HEK293 (cell line): ENCODE results near the gene ANO2.
"Not testable (repeated sequence)": the region's sequence is repeated elsewhere in the genome, so short reads cannot be mapped to it uniquely, and the experiment has no call there.

ENCODE experiments used
- CTCF ChIA-PET: fragments of 350-600 bp; formaldehyde crosslinking; extraction: SDS; loops from one replicate; lab custom pipeline; 2021; ENCODE audit warnings: antibody characterized with exemption; lab: Yijun Ruan, JAX
- POLR2A ChIA-PET: fragments of 300-600 bp; formaldehyde crosslinking; extraction: SDS; loops from one replicate; lab custom pipeline; 2020; ENCODE audit warnings: antibody characterized with exemption, inconsistent platforms; lab: Yijun Ruan, JAX
- H3K27ac ChIP-seq: fragments of 200-500 bp; sonication (Bioruptor generic); 2 replicates; pipeline ENCODE4 v1.5.1; 2014; ENCODE audit warnings: low read depth, low read length, control low read depth, inconsistent platforms; ENCODE audit errors: extremely low read depth
- H3K36me3 ChIP-seq, 2 experiments: fragments of 200-500 bp in 1 of 2; sonication (Bioruptor generic) in 1 of 2; 1 replicate in 1 of 2; 2 replicates in 1 of 2; pipeline ENCODE4 v1.5.1; 2014 to 2017; ENCODE audit warnings: inconsistent platforms in 2 of 2, low read length in 2 of 2; ENCODE audit not compliant: control insufficient read depth in 2 of 2, insufficient read depth in 1 of 2
- H3K4me1 ChIP-seq: fragments of 200-500 bp; sonication (Bioruptor generic); 2 replicates; pipeline ENCODE4 v1.5.1; 2014; ENCODE audit warnings: mild to moderate bottlenecking, low read length, inconsistent platforms; ENCODE audit not compliant: control insufficient read depth, insufficient read depth
- H3K4me3 ChIP-seq: 2 replicates; pipeline ENCODE4 v1.5.1; 2011; ENCODE audit warnings: low read depth, mild to moderate bottlenecking, control low read depth, low read length, moderate library complexity
- H3K9me3 ChIP-seq: fragments of 200-500 bp; sonication (Bioruptor generic); 2 replicates; pipeline ENCODE4 v1.5.1; 2014; ENCODE audit warnings: low read depth, low read length, inconsistent platforms; ENCODE audit not compliant: control insufficient read depth, insufficient read depth
- BCL11A ChIP-seq: fragments of 450-650 bp; formaldehyde crosslinking; IDR thresholded peaks from 2 replicates; pipeline ENCODE4 v1.5.1; 2016; ENCODE audit warnings: low read depth, missing biosample characterization, missing genetic modification characterization
- BCL11B ChIP-seq: fragments of 450-650 bp; formaldehyde crosslinking; IDR thresholded peaks from 2 replicates; pipeline ENCODE4 v1.5.1; 2016; ENCODE audit warnings: low read depth, missing biosample characterization, missing genetic modification characterization
- KLF16 ChIP-seq: fragments of 450-650 bp; formaldehyde crosslinking; IDR thresholded peaks from 2 replicates; pipeline ENCODE4 v1.5.1; 2017; ENCODE audit warnings: missing biosample characterization, missing genetic modification characterization
- KLF7 ChIP-seq: fragments of 450-650 bp; formaldehyde crosslinking; IDR thresholded peaks from 2 replicates; pipeline ENCODE4 v1.5.1; 2016; ENCODE audit warnings: missing biosample characterization, missing genetic modification characterization, borderline replicate concordance
- PRDM1 ChIP-seq: fragments of 450-650 bp; formaldehyde crosslinking; IDR thresholded peaks from 2 replicates; pipeline ENCODE4; 2016; ENCODE audit warnings: missing biosample characterization, missing genetic modification characterization
- SCRT2 ChIP-seq: fragments of 450-650 bp; formaldehyde crosslinking; IDR thresholded peaks from 2 replicates; pipeline ENCODE4 v1.5.1; 2016; ENCODE audit warnings: missing biosample characterization, missing genetic modification characterization
- ZBTB20 ChIP-seq: fragments of 450-650 bp; formaldehyde crosslinking; IDR thresholded peaks from 2 replicates; pipeline ENCODE4 v1.5.1; 2016; ENCODE audit warnings: missing biosample characterization, missing genetic modification characterization
- ZNF112 ChIP-seq: fragments of 450-650 bp; formaldehyde crosslinking; IDR thresholded peaks from 2 replicates; pipeline ENCODE4 v1.5.0; 2017; ENCODE audit warnings: missing biosample characterization, missing genetic modification characterization
- ZNF175 ChIP-seq: fragments of 450-650 bp; formaldehyde crosslinking; IDR thresholded peaks from 2 replicates; pipeline ENCODE4 v1.5.1; 2016; ENCODE audit warnings: missing biosample characterization, missing genetic modification characterization
- ZNF2 ChIP-seq: fragments of 450-650 bp; formaldehyde crosslinking; IDR thresholded peaks from 2 replicates; pipeline ENCODE4 v1.5.1; 2016; ENCODE audit warnings: missing biosample characterization, missing genetic modification characterization
- ZNF248 ChIP-seq: fragments of 450-650 bp; formaldehyde crosslinking; IDR thresholded peaks from 2 replicates; pipeline ENCODE4 v1.5.1; 2017; ENCODE audit warnings: missing biosample characterization, missing genetic modification characterization
- ZNF302 ChIP-seq: fragments of 450-650 bp; formaldehyde crosslinking; IDR thresholded peaks from 2 replicates; pipeline ENCODE4 v1.5.1; 2016; ENCODE audit warnings: missing biosample characterization, missing genetic modification characterization, low read depth
- ZNF391 ChIP-seq: fragments of 450-650 bp; formaldehyde crosslinking; IDR thresholded peaks from 2 replicates; pipeline ENCODE4 v1.5.1; 2016; ENCODE audit warnings: low read depth, missing biosample characterization, missing genetic modification characterization, borderline replicate concordance
- ZNF394 ChIP-seq: fragments of 450-650 bp; formaldehyde crosslinking; IDR thresholded peaks from 2 replicates; pipeline ENCODE4 v1.5.1; 2016; ENCODE audit warnings: missing biosample characterization, missing genetic modification characterization, mild to moderate bottlenecking, moderate library complexity, borderline replicate concordance
- ZNF510 ChIP-seq: fragments of 450-650 bp; formaldehyde crosslinking; IDR thresholded peaks from 2 replicates; pipeline ENCODE4 v1.5.1; 2018; ENCODE audit warnings: mild to moderate bottlenecking, missing genetic modification characterization, missing biosample characterization; ENCODE audit not compliant: insufficient replicate concordance
- ZNF521 ChIP-seq: fragments of 450-650 bp; formaldehyde crosslinking; IDR thresholded peaks from 2 replicates; pipeline ENCODE4 v1.5.1; 2017; ENCODE audit warnings: missing biosample characterization, mild to moderate bottlenecking, missing genetic modification characterization
- ZNF561 ChIP-seq: fragments of 450-650 bp; IDR thresholded peaks from 2 replicates; pipeline ENCODE4 v1.5.1; 2018; ENCODE audit warnings: missing biosample characterization, missing genetic modification characterization, borderline replicate concordance
- ZNF585B ChIP-seq: fragments of 450-650 bp; formaldehyde crosslinking; IDR thresholded peaks from 2 replicates; pipeline ENCODE4 v1.5.1; 2016; ENCODE audit warnings: missing biosample characterization, missing genetic modification characterization
- ZNF670 ChIP-seq: fragments of 450-650 bp; formaldehyde crosslinking; IDR thresholded peaks from 2 replicates; pipeline ENCODE4 v1.5.1; 2016; ENCODE audit warnings: missing biosample characterization, missing genetic modification characterization, low read depth
- ZNF776 ChIP-seq: fragments of 450-650 bp; formaldehyde crosslinking; IDR thresholded peaks from 2 replicates; pipeline ENCODE4 v1.5.0; 2017; ENCODE audit warnings: missing biosample characterization, missing genetic modification characterization, borderline replicate concordance
- ZNF791 ChIP-seq: fragments of 450-650 bp; formaldehyde crosslinking; IDR thresholded peaks from 2 replicates; pipeline ENCODE4 v1.5.1; 2016; ENCODE audit warnings: missing biosample characterization, missing genetic modification characterization
- ZNF843 ChIP-seq: fragments of 450-650 bp; formaldehyde crosslinking; IDR thresholded peaks from 2 replicates; pipeline ENCODE4 v1.5.1; 2016; ENCODE audit warnings: missing biosample characterization, missing genetic modification characterization
- TF ChIP-seq, protein P1 (sequence below): fragments of 450-650 bp; formaldehyde crosslinking; IDR thresholded peaks from 2 replicates; pipeline ENCODE4 v1.5.1; 2016; ENCODE audit warnings: missing biosample characterization, missing genetic modification characterization
- TF ChIP-seq, protein P2 (sequence below): fragments of 450-650 bp; formaldehyde crosslinking; optimal IDR thresholded peaks from 2 replicates; pipeline ENCODE3; 2016; ENCODE audit warnings: missing biosample characterization, mild to moderate bottlenecking, missing genetic modification characterization
- TF ChIP-seq, protein P3 (sequence below): fragments of 450-650 bp; formaldehyde crosslinking; conservative IDR thresholded peaks from 2 replicates; pipeline ENCODE4 v1.5.1; 2016; ENCODE audit warnings: low read depth, missing biosample characterization, missing genetic modification characterization
- TF ChIP-seq, protein P4 (sequence below): fragments of 450-650 bp; formaldehyde crosslinking; IDR thresholded peaks from 2 replicates; pipeline ENCODE4 v1.5.1; 2016; ENCODE audit warnings: missing biosample characterization, missing genetic modification characterization

The ANO2 gene

DNA sequence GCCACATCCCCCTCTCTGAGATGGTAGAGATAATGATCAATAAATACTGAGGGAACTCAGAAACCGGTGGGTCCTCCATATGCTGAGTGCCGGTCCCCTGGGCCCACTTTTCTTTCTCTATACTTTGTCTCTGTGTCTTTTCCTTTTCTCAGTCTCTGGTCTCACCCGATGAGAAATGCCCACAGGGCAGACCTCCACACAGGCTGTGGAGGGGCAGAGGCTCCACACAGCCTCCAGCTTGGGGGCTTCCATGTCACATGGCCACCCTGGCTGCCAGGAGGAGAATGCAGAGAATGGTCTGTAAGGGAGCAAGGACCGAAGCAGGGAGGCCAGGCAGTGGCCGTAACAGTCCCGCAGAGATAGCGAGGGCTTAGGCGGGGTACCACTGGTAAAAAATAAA, 407.3 kb downstream of the ANO2 start:
- Histone ChIP-seq H3K4me3 (no peak overlapping the region), H3K36me3 (no peaks in the 10 kb centered on the region), H3K9me3 (no peaks in the 10 kb centered on the region), H3K4me1 (no peaks in the 10 kb centered on the region), H3K27ac (no peak overlapping the region)
- CTCF ChIA-PET: interaction anchor here (0.5 kb wide), 1 partner anchor 27 kb away, joined by 3 read pairs; no protein-coding TSS in a partner anchor
- TF ChIP-seq ZNF670 (tag by site-specific recombination) (no peak), ZNF302 (tag by site-specific recombination) (no peak), SCRT2 (tag by site-specific recombination) (no peak), ZNF248 (tag by site-specific recombination) (no peak), KLF7 (no peak), ZNF394 (tag by site-specific recombination) (no peak), PRDM1 (tag by site-specific recombination) (no peak), ZNF510 (tag by site-specific recombination) (no peak), ZNF112 (no peak), ZNF175 (no peak), BCL11A (tag by site-specific recombination) (no peak), ZNF843 (no peak), ZNF2 (tag by site-specific recombination) (no peak), ZNF585B (tag by site-specific recombination) (no peak)
- TF ChIP-seq, protein P1, sequence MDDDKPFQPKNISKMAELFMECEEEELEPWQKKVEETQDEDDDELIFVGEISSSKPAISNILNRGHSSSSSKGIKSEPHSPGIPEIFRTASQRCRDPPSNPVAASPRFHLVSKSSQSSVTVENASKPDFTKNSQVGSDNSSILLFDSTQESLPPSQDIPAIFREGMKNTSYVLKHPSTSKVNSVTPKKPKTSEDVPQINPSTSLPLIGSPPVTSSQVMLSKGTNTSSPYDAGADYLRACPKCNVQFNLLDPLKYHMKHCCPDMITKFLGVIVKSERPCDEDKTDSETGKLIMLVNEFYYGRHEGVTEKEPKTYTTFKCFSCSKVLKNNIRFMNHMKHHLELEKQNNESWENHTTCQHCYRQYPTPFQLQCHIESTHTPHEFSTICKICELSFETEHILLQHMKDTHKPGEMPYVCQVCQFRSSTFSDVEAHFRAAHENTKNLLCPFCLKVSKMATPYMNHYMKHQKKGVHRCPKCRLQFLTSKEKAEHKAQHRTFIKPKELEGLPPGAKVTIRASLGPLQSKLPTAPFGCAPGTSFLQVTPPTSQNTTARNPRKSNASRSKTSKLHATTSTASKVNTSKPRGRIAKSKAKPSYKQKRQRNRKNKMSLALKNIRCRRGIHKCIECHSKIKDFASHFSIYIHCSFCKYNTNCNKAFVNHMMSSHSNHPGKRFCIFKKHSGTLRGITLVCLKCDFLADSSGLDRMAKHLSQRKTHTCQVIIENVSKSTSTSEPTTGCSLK (tag by site-specific recombination): no peak
- TF ChIP-seq, protein P2, sequence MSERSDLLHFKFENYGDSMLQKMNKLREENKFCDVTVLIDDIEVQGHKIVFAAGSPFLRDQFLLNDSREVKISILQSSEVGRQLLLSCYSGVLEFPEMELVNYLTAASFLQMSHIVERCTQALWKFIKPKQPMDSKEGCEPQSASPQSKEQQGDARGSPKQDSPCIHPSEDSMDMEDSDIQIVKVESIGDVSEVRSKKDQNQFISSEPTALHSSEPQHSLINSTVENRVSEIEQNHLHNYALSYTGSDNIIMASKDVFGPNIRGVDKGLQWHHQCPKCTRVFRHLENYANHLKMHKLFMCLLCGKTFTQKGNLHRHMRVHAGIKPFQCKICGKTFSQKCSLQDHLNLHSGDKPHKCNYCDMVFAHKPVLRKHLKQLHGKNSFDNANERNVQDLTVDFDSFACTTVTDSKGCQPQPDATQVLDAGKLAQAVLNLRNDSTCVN: no peak
- POLR2A ChIA-PET: no interaction called here

DNA sequence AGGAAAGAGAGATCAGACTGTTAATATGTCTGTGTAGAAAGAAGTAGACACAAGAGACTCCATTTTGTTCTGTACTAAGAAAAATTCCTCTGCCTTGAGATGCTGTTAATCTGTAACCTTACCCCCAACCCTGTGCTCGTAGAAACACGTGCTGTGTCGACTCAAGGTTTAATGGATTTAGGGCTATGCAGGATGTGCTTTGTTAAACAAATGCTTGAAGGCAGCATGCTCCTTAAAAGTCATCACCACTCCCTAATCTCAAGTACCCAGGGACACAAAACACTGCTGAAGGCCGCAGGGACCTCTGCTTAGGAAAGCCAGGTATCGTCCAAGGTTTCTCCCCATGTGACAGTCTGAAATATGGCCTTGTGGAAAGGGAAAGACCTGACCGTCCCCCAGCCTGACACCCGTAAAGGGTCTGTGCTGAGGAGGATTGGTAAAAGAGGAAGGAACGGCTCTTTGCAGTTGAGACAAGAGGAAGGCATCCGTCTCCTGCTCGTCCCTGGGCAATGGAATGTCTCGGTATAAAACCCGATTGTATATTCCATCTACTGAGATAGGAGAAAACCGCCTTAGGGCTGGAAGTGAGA, 407.9 kb downstream of the ANO2 start:
- CTCF ChIA-PET, POLR2A ChIA-PET, H3K27ac ChIP-seq, H3K4me1 ChIP-seq, H3K9me3 ChIP-seq, H3K4me3 ChIP-seq, H3K36me3 ChIP-seq: not testable (repeated sequence)

DNA sequence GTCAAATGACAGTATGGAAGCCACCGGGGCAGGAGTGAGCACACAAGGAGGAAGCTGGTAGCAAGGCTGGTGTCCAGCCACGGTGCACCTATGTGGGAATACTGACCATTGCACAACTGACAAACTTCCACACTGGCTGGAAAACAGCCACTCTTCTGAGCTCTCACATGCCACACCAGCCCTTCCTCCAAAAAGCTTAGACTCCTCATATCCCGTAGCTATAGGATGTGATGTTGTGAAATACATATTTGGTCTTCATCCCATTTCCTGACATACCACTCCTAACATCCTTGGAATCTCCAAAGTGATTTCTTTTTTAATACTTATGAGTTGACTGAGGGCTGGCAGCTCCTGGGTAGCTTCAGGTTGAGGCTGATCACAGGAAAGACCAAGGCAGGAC, 409.5 kb downstream of the ANO2 start:
- Histone ChIP-seq H3K9me3 (no peaks in the 10 kb centered on the region), H3K36me3 (no peaks in the 10 kb centered on the region), H3K27ac (no peak overlapping the region), H3K4me3 (no peak overlapping the region), H3K4me1 (no peaks in the 10 kb centered on the region)
- ChIA-PET POLR2A (no interaction called here), CTCF (no interaction called here)
- TF ChIP-seq ZBTB20 (tag by site-specific recombination) (no peak), BCL11B (tag by site-specific recombination) (no peak), ZNF791 (no peak), ZNF391 (tag by site-specific recombination) (no peak), ZNF776 (tag by site-specific recombination) (no peak), ZNF561 (tag by site-specific recombination) (no peak), KLF16 (tag by site-specific recombination) (no peak), ZNF585B (tag by site-specific recombination) (no peak), ZNF521 (tag by site-specific recombination) (no peak)
- TF ChIP-seq, protein P3, sequence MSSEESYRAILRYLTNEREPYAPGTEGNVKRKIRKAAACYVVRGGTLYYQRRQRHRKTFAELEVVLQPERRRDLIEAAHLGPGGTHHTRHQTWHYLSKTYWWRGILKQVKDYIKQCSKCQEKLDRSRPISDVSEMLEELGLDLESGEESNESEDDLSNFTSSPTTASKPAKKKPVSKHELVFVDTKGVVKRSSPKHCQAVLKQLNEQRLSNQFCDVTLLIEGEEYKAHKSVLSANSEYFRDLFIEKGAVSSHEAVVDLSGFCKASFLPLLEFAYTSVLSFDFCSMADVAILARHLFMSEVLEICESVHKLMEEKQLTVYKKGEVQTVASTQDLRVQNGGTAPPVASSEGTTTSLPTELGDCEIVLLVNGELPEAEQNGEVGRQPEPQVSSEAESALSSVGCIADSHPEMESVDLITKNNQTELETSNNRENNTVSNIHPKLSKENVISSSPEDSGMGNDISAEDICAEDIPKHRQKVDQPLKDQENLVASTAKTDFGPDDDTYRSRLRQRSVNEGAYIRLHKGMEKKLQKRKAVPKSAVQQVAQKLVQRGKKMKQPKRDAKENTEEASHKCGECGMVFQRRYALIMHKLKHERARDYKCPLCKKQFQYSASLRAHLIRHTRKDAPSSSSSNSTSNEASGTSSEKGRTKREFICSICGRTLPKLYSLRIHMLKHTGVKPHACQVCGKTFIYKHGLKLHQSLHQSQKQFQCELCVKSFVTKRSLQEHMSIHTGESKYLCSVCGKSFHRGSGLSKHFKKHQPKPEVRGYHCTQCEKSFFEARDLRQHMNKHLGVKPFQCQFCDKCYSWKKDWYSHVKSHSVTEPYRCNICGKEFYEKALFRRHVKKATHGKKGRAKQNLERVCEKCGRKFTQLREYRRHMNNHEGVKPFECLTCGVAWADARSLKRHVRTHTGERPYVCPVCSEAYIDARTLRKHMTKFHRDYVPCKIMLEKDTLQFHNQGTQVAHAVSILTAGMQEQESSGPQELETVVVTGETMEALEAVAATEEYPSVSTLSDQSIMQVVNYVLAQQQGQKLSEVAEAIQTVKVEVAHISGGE (tag by site-specific recombination): no peak
- TF ChIP-seq, protein P4, sequence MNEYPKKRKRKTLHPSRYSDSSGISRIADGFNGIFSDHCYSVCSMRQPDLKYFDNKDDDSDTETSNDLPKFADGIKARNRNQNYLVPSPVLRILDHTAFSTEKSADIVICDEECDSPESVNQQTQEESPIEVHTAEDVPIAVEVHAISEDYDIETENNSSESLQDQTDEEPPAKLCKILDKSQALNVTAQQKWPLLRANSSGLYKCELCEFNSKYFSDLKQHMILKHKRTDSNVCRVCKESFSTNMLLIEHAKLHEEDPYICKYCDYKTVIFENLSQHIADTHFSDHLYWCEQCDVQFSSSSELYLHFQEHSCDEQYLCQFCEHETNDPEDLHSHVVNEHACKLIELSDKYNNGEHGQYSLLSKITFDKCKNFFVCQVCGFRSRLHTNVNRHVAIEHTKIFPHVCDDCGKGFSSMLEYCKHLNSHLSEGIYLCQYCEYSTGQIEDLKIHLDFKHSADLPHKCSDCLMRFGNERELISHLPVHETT (tag by site-specific recombination): no peak
